HG02588 (cell line): ENCODE results near the gene PAK5.
A peak's percentile ranks its signal among the peaks of the same experiment; 100 is the strongest.

Experiments
- ATAC-seq: cut with Tn5 transposase; IDR thresholded peaks from one replicate; pipeline ENCODE4 v1.9.1; 2021; ENCODE audit warnings: mild to moderate bottlenecking, moderate library complexity; ENCODE audit not compliant: unreplicated experiment

Gene PAK5

GRCh38 chr20:9626357-9626756, 212.5 kb downstream of the PAK5 start:
- ATAC-seq = no peak

GRCh38 chr20:9617940-9618339, 220.9 kb downstream of the PAK5 start:
- no peak for ATAC-seq

GRCh38 chr20:9616833-9617461, 221.9 kb downstream of the PAK5 start:
- peak; percentile 42 for ATAC-seq

GRCh38 chr20:9616455-9616805, 222.4 kb downstream of the PAK5 start:
- ATAC-seq = no peak

GRCh38 chr20:9615766-9616454, 223.0 kb downstream of the PAK5 start:
- ATAC-seq = peak; percentile 95

- ATAC-seq = no peak
These were observed 223.8 kb downstream of the PAK5 start for GRCh38 chr20:9615118-9615517.

- no peak for ATAC-seq
These were observed 225.0 kb downstream of the PAK5 start for GRCh38 chr20:9613871-9614270.

- ATAC-seq = no peak
These were observed 227.0 kb downstream of the PAK5 start for GRCh38 chr20:9611921-9612320.

- no peak for ATAC-seq
These were observed 228.2 kb downstream of the PAK5 start for GRCh38 chr20:9610665-9611064.

GRCh38 chr20:9609887-9610502, 228.9 kb downstream of the PAK5 start:
- ATAC-seq = no peak

- no peak for ATAC-seq
These were observed 230.1 kb downstream of the PAK5 start for GRCh38 chr20:9608639-9609340.

GRCh38 chr20:9602847-9603183, 236.1 kb downstream of the PAK5 start:
- ATAC-seq = no peak

- no peak for ATAC-seq
These were observed 238.3 kb downstream of the PAK5 start for GRCh38 chr20:9600562-9600961.

GRCh38 chr20:9597547-9597946, 241.3 kb downstream of the PAK5 start:
- no peak for ATAC-seq

GRCh38 chr20:9595763-9596162, 243.1 kb downstream of the PAK5 start:
- no peak for ATAC-seq

- ATAC-seq = no peak
These were observed 244.5 kb downstream of the PAK5 start for GRCh38 chr20:9594284-9594875.

- no peak for ATAC-seq
These were observed 246.5 kb downstream of the PAK5 start for GRCh38 chr20:9592419-9592818.

- ATAC-seq = no peak
These were observed 247.8 kb downstream of the PAK5 start for GRCh38 chr20:9591080-9591479.

GRCh38 chr20:9590189-9590588, 248.7 kb downstream of the PAK5 start:
- no peak for ATAC-seq

GRCh38 chr20:9588706-9589105, 250.2 kb downstream of the PAK5 start:
- ATAC-seq = no peak

- ATAC-seq = no peak
These were observed 255.7 kb downstream of the PAK5 start for GRCh38 chr20:9583151-9583550.

- no peak for ATAC-seq
These were observed 256.7 kb downstream of the PAK5 start for GRCh38 chr20:9582137-9582536.
